HG03558 (cell line): Measurements from ENCODE around the gene CIPC.
A peak's percentile ranks its signal among the peaks of the same experiment; 100 is the strongest.

Source experiments
- ATAC-seq: cut with Tn5 transposase; IDR thresholded peaks from one replicate; pipeline ENCODE4 v1.9.1; 2021; ENCODE audit warnings: moderate number of reproducible peaks; ENCODE audit not compliant: unreplicated experiment; ENCODE audit errors: extremely low read depth

CIPC gene

GRCh38 chr14:77099425-77100167, 1.5 kb downstream of the CIPC start:
- ATAC-seq = no peak

- no peak for ATAC-seq
These were observed 2.9 kb downstream of the CIPC start for GRCh38 chr14:77100961-77101360.

GRCh38 chr14:77102154-77102553, 4.1 kb downstream of the CIPC start:
- ATAC-seq = no peak

GRCh38 chr14:77103475-77103874, 5.4 kb downstream of the CIPC start:
- ATAC-seq = no peak

GRCh38 chr14:77103951-77104350, 5.9 kb downstream of the CIPC start:
- ATAC-seq = no peak

GRCh38 chr14:77104393-77104792, 6.3 kb downstream of the CIPC start:
- ATAC-seq = no peak

- no peak for ATAC-seq
These were observed 7.3 kb downstream of the CIPC start for GRCh38 chr14:77105145-77105939.

GRCh38 chr14:77106666-77107065, 8.6 kb downstream of the CIPC start:
- no peak for ATAC-seq

- no peak for ATAC-seq
These were observed 9.2 kb downstream of the CIPC start for GRCh38 chr14:77107228-77107627.

- no peak for ATAC-seq
These were observed 10.7 kb downstream of the CIPC start for GRCh38 chr14:77108753-77109152.

- ATAC-seq = no peak
These were observed 11.6 kb downstream of the CIPC start for GRCh38 chr14:77109656-77110055.

- ATAC-seq = no peak
These were observed 12.2 kb downstream of the CIPC start for GRCh38 chr14:77110286-77110685.

- no peak for ATAC-seq
These were observed 13.0 kb downstream of the CIPC start for GRCh38 chr14:77111021-77111420.

- ATAC-seq = no peak
These were observed 15.6 kb downstream of the CIPC start for GRCh38 chr14:77113644-77114043.

- no peak for ATAC-seq
These were observed 16.6 kb downstream of the CIPC start for GRCh38 chr14:77114609-77115008.

- ATAC-seq = no peak
These were observed 18.2 kb downstream of the CIPC start for GRCh38 chr14:77116172-77116817.

GRCh38 chr14:77119851-77120250, 21.8 kb downstream of the CIPC start:
- ATAC-seq = no peak

- ATAC-seq = peak; percentile 74
These were observed 23.0 kb downstream of the CIPC start for GRCh38 chr14:77120771-77121743.

GRCh38 chr14:77122526-77123125, 24.6 kb downstream of the CIPC start:
- no peak for ATAC-seq
